NCI-H187 (cell line): ENCODE data around the gene SCGN.
"Not testable (repeated sequence)": the region's sequence is repeated elsewhere in the genome, so short reads cannot be mapped to it uniquely, and the experiment has no call there.

Source experiments
- DNase-seq, 2 experiments: peaks; one replicate each; lab custom pipeline; 2025; lab: John Stamatoyannopoulos, UW

SCGN gene

DNA sequence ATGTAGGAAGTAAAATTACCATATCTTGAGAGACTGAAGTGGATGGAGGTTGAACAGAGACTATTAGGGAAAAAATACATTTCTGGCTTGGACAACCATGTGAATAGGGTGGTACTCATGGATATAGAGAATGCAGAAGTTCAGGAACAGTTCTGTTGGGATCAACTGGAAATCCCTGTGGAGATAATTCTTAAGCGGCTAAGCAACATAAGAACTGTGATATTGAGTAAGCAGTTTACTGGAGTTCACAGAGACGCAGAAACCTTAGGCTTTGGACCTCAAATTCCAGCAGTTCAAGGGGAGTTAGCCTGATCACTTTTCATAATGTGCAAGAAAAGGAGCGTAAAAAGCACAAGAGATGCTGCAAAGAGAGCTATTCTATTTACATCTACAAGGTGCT is 78.9 kb downstream of the SCGN start:
- DNase-seq = no peak

DNA sequence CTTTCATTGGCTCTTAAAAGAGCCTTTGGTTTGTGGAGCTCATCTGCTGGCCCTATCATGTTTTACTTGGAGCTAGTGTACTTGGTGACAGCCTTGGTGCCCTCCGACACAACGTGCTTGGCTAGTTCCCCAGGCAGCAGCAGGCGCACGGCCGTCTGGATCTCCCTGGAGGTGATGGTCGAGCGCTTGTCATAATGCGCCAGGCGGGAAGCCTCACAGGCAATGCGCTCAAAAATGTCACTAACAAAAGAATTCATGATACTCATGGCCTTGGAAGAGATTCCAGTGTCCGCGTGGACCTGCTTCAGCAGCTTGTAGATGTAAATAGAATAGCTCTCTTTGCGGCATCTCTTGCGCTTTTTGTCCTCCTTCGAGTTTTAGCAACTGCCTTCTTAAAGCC is 79.7 kb downstream of the SCGN start:
- no peak for DNase-seq

DNA sequence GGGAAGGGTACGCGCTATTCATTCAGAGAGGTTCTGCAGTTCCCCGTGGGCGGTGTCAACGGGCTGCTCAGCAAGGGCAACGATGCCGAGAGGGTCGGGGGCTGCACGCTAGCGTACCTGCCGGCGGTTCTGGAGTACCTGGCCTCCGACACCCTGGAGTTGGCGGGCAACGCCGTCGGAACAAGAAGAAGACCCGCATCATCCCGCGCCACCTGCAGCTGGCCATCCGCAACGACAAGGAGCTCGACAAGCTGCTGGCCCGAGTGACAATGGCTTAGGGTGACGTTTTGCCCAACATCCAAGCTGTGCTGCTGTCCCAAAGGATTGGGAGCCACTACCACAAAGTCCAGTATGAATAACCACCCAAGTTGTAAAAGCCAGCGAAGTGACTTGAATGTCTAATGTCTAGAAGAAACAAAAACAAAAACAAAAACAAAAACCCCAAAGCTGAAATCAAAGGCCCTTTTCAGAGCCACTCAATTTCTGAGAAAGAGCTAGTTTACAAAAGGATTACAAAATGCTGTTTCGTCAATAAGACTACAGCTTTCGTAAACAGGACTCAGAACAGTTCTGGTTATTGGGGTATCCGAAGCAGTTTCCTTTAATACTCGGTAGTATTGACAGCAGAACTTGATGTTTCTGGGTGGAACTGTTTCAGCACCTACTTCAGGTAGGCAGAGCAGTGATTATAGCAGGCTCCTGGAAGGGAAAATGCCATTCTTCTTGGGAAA is 80.6 kb downstream of the SCGN start:
- DNase-seq = no peak

DNA sequence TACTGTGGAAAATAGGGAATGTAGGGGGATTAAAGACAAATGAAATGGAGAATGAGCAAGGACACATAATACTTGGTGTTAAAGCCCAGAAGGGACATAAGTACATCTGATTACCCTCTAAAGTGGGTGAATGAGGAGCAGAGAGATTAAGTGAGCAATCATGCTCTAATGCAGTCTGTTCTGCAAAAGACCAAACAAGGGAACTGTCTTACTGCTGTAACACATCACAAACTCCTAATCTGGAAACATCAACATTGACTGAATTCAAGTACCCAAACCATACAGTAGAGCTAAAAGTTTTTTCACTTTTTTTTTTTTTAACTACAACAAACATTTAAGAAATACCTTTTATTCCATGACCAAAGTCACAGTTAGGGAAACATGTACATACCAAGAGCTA is 83.2 kb downstream of the SCGN start:
- DNase-seq = no peak

DNA sequence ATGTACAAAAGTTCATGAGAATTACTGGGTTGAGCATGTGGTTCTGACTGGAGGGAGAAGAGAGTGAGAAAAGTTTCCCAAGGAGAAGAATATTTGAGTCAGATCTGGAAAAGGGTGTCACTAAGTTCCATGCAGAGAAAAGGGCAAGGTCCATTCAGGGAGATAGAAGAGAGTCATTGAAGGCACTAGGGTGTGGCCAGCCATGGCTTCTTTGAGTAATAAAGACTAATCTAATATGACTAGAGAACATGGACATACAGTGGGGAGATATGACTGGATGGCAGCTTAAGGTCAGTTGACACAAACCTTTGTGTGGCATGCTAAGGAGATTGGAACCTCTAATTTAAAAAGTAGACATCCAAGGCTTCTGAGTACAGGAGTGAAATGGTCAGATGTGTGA is 91.9 kb downstream of the SCGN start:
- no peak for DNase-seq

DNA sequence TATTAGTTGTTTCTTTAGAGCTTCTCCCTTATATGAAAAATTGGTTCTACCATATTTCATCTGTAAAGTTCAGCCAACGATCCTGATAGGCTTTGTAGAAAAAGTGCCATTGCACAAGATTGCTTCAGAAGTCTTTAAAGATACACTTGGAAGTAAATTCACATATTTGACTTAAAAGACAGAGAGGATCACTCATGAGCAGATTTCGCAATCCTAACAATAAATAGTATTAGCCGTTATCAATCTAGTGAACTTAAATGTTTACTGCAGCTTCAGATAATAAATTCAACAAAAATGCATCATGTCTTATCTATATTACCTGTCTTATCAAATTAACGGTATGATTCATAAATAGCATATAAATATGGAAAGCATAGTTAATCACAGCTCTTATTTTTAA is 93.8 kb downstream of the SCGN start:
- no peak for DNase-seq

DNA sequence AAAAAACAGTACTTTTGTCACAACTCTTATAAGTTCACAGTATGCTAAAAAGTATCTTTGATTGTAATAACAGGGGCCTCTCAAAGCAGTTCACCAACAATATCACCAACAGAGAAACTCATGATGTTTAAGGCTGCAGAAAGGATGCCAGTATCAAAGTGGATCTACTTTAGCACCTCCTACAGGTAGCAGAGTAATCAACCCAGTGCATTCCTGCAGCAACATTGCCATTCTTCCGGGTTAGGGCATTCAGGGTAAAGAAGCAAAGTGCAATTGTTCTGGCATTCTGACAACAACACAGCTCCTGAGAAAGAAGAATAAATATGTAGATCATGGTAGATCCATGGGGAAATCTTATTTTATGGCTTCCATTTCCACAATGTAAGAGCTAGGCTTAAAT is 95.0 kb downstream of the SCGN start:
- no peak for DNase-seq

DNA sequence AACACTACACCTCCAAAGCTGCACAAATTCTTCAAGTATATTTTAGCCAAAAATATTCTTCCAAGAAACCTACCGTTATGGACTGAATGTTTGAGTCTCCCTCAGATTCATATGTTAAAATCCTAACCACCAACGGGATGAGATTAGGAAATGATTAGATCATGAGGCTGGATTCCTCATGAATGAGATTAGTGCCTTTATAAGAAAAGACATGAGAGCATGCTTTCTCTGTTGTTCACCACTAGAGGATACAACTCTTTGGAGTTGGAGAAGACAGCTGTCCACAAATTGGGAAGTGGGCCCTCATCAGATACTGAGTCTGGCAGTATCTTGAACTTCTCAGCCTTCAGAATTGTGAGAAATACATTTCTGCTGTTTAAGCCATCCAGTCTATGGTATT is 95.5 kb downstream of the SCGN start:
- no peak for DNase-seq

DNA sequence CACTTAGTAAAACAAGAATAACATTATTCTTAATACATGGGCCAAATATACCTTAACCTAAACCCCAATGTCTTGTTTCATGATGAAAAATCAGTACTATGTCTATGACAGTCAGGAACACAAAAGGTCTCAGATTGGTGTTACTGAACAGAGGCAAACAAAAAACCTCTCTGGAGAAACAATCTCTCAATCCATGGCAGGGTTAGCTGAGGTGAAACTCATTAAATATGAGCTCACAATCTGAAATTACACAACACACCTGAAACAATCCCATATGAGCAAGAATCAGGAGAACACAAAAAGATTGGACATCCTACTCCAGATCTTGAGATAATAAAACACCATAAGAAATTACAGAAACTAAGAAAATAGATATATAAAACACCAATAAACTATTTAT is 96.0 kb downstream of the SCGN start:
- DNase-seq = no peak

DNA sequence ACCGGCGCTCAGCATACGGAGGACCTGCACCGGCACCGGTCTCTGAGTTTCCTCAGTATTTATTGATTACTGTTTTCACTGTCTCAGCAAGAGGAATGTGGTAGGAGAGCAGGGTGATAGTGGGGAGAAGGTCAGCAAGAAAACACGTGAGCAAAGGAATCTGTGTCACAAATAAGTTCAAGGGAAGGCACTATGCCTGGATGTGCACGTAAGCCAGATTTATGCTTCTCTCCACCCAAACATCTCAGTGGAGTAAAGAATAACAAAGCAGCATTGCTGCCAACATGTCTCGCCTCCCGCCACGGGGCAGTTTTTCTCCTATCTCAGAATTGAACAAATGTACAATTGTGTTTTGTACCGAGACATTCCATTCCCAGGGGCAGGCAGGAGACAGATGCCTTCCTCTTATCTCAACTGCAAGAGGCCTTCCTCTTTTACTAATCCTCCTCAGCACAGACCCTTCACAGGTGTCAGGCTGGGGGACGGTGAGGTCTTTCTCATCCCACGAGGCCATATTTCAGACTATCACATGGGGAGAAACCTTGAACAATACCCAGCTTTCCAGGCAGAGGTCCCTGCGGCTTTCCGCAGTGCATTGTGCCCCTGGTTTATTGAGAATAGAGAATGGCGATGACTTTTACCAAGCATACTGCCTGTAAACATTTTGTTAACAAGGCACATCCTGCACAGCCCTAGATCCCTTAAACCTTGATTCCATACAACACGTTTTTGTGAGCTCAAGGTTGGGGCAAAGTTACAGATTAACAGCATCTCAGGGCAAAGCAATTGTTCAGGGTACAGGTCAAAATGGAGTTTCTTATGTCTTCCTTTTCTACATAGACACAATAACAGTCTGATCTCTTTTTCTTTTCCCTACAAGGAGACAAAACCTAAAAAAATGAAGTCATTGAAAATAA is 96.8 kb downstream of the SCGN start:
- not testable (repeated sequence) for DNase-seq

DNA sequence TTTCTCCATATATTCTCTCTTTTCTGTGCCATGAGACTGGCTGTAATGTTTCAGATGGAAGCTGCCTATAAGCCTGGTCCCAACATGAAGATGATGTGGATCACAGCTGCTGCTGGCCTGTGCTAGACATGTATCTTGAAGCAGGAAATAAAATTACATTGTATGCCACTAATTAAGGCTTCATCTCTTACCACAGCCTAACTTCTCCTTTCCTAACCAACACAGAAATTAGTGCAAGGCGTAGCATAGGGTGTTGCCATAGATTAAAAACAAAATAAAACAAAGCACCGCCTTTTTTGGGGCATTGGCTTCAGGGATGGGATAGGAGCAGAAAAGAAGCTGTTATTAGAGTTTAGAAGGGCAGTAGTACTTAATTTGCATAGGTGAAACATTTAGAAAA is 97.8 kb downstream of the SCGN start:
- DNase-seq = no peak

DNA sequence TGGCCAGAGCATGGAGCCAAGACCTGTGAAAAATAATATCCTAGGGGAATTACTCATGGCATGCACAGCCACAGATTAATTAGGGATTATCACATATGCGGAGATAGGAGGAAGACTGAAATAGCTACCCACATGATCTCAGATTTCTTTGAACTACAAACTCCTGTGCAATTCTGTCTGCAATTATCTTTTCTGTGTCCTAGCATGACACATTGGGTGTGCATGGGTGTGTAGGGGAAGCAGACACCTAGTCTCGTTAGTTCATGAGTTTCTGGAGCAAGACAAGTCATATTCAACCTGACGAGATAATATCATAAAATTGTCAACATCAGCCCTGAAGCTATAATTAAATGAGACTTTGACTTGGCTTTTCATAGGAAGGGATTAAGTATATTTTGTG is 98.9 kb downstream of the SCGN start:
- no peak for DNase-seq
